HepG2 (cell line): ENCODE measurements around the gene GLRA3. TPM values are rescaled to one million over a fixed set of nuclear protein-coding genes. Genes with fewer than 3 reads are reported as not detected.

Source experiments
- ATAC-seq: fragments of 200-7000 bp; cut with Tn5 transposase; 3 replicates; pipeline ENCODE4 v1.9.1; 2020; ENCODE audit warnings: mild to moderate bottlenecking, moderate library complexity
- BruUV-seq: library from RNA; stranded (reverse); fragments of 400-500 nt; replicated peaks from 2 replicates; lab custom pipeline; 2021; lab: Mats Ljungman, UMichigan
- CTCF ChIA-PET: fragments of 300-600 bp; formaldehyde crosslinking; extraction: SDS; loops from one replicate; lab custom pipeline; 2021; ENCODE audit warnings: low total read pairs, inconsistent platforms, low intra/inter-chr PET ratio; lab: Yijun Ruan, JAX
- POLR2A ChIA-PET: fragments of 350-600 bp; sonication (Branson Sonifier 250); formaldehyde crosslinking; loops from one replicate; lab custom pipeline; 2020; ENCODE audit warnings: antibody characterized with exemption, inconsistent platforms; lab: Yijun Ruan, JAX
- DNase-seq: peaks from one replicate; pipeline ENCODE4 v3.0.0-alpha.2; 2015; ENCODE audit warnings: low spot score
- FAIRE-seq: peaks from 3 replicates; lab custom pipeline; 2011; peaks lifted over from hg19 to GRCh38; lab: Jason Lieb, UNC
- H2AFZ ChIP-seq: one replicate; pipeline ENCODE4 v1.6.1; 2011; ENCODE audit warnings: low read length, inconsistent platforms
- H3K27ac ChIP-seq: fragments of 300-600 bp; 3 replicates; pipeline ENCODE4 v1.8.0; 2011; ENCODE audit warnings: mixed run types, mild to moderate bottlenecking, mixed read lengths, low read length, inconsistent platforms; ENCODE audit not compliant: insufficient read depth; ENCODE audit errors: extremely low read length
- H3K27me3 ChIP-seq, 2 experiments: fragments of 200-600 bp in 1 of 2; 2 replicates in 1 of 2; 3 replicates in 1 of 2; pipeline versions ENCODE4 v1.6.0 to v1.8.0; 2011; ENCODE audit warnings: low read length in 2 of 2, mild to moderate bottlenecking in 2 of 2, moderate library complexity in 2 of 2, inconsistent platforms in 1 of 2; ENCODE audit not compliant: insufficient read depth in 2 of 2, control insufficient read depth in 1 of 2
- H3K36me3 ChIP-seq, 2 experiments: fragments of 200-600 bp in 1 of 2; replicated peaks in 1 of 2; 2 replicates in 1 of 2; 3 replicates in 1 of 2; pipeline versions ENCODE4 v1.5.1 to v1.8.0; 2011; ENCODE audit warnings: low read length in 2 of 2, inconsistent platforms in 1 of 2; ENCODE audit not compliant: insufficient read depth in 2 of 2, control insufficient read depth in 1 of 2
- H3K4me1 ChIP-seq: 2 replicates; pipeline ENCODE4 v1.5.1; 2012; ENCODE audit warnings: low read length, inconsistent platforms; ENCODE audit not compliant: insufficient read depth
- H3K4me2 ChIP-seq: 2 replicates; pipeline ENCODE4 v1.6.0; 2011; ENCODE audit warnings: low read depth, low read length, inconsistent platforms
- H3K4me3 ChIP-seq, 3 experiments: fragments of 200-600 bp in 1 of 3; sonication (generic), shearing (Covaris generic) in 1 of 3; replicated peaks in 1 of 3; 2 replicates each; pipeline ENCODE4 v1.5.1; 2011 to 2016; ENCODE audit warnings: low read length in 3 of 3, inconsistent platforms in 2 of 3, low read depth in 2 of 3, mild to moderate bottlenecking in 2 of 3, control low read depth in 1 of 3, mixed read lengths in 1 of 3; ENCODE audit not compliant: insufficient read depth in 1 of 3
- H3K79me2 ChIP-seq: one replicate; pipeline ENCODE4 v1.6.1; 2011; ENCODE audit warnings: low read length, inconsistent platforms; ENCODE audit not compliant: insufficient read depth
- H3K9ac ChIP-seq: 2 replicates; pipeline ENCODE4 v1.6.0; 2011; ENCODE audit warnings: mild to moderate bottlenecking, low read depth, low read length, inconsistent platforms; ENCODE audit not compliant: insufficient read depth
- H3K9me3 ChIP-seq: 2 replicates; pipeline ENCODE4 v1.5.1; 2012; ENCODE audit warnings: mild to moderate bottlenecking, low read length
- H4K20me1 ChIP-seq: 2 replicates; pipeline ENCODE4 v1.6.0; 2011; ENCODE audit warnings: inconsistent platforms, mild to moderate bottlenecking, low read length, moderate library complexity; ENCODE audit not compliant: insufficient read depth
- HOXA7 ChIP-seq: sonication (generic); formaldehyde crosslinking; IDR thresholded peaks from 2 replicates; pipeline ENCODE4 v1.8.1; 2022; ENCODE audit warnings: mild to moderate bottlenecking, missing genetic modification reagents, moderate library complexity
- JUN ChIP-seq: sonication (generic); formaldehyde crosslinking; IDR thresholded peaks from 2 replicates; pipeline ENCODE4 v1.4.0; 2020; ENCODE audit warnings: mild to moderate bottlenecking, missing genetic modification reagents
- MIER3 ChIP-seq: IDR thresholded peaks from 2 replicates; pipeline ENCODE4 v1.6.1; 2016; ENCODE audit warnings: missing compliant biosample characterization, borderline replicate concordance
- MNT ChIP-seq: fragments of 450-650 bp; IDR thresholded peaks from 2 replicates; pipeline ENCODE4 v1.6.1; 2016
- MXD4 ChIP-seq: IDR thresholded peaks from 2 replicates; pipeline ENCODE4 v1.6.1; 2016; ENCODE audit warnings: mild to moderate bottlenecking, missing biosample characterization, missing genetic modification reagents
- NRL ChIP-seq: sonication (generic); formaldehyde crosslinking; IDR thresholded peaks from 2 replicates; pipeline ENCODE4 v1.5.0; 2020; ENCODE audit warnings: missing genetic modification reagents, mild to moderate bottlenecking, moderate library complexity, borderline replicate concordance
- SCMH1 ChIP-seq: sonication (generic); formaldehyde crosslinking; IDR thresholded peaks from 2 replicates; pipeline ENCODE4 v1.9.0; 2021; ENCODE audit warnings: missing genetic modification reagents, mild to moderate bottlenecking, borderline replicate concordance
- SNAPC2 ChIP-seq: sonication (generic); formaldehyde crosslinking; IDR thresholded peaks from 2 replicates; pipeline ENCODE4 v1.8.1; 2022; ENCODE audit warnings: mild to moderate bottlenecking, missing genetic modification reagents
- SRSF1 ChIP-seq: fragments of 200-400 bp; formaldehyde crosslinking; optimal IDR thresholded peaks from 2 replicates; pipeline ENCODE3; 2017; ENCODE audit warnings: mild to moderate bottlenecking, low read depth, low read length, moderate library complexity
- TCF12 ChIP-seq, 2 experiments: fragments of 450-650 bp in 1 of 2; sonication (generic) in 1 of 2; formaldehyde crosslinking in 1 of 2; IDR thresholded peaks; 2 replicates each; pipeline versions ENCODE4 v1.6.1 to v1.8.0; 2017 to 2022; ENCODE audit warnings: antibody characterized with exemption in 1 of 2, mild to moderate bottlenecking in 1 of 2, missing genetic modification reagents in 1 of 2, moderate library complexity in 1 of 2
- ZNF251 ChIP-seq: sonication (generic); formaldehyde crosslinking; IDR thresholded peaks from 2 replicates; pipeline ENCODE4 v1.9.0; 2021; ENCODE audit warnings: mild to moderate bottlenecking, missing genetic modification reagents
- ZNF292 ChIP-seq: sonication (generic); formaldehyde crosslinking; IDR thresholded peaks from 2 replicates; pipeline ENCODE4 v1.8.1; 2022; ENCODE audit warnings: mild to moderate bottlenecking, low read depth, missing genetic modification reagents, borderline replicate concordance
- ZNF354B ChIP-seq: sonication (generic); formaldehyde crosslinking; IDR thresholded peaks from 2 replicates; pipeline ENCODE4 v1.8.0; 2022; ENCODE audit warnings: mild to moderate bottlenecking, missing genetic modification reagents
- ZSCAN25 ChIP-seq: sonication (generic); formaldehyde crosslinking; IDR thresholded peaks from 2 replicates; pipeline ENCODE4 v1.8.0; 2022; ENCODE audit warnings: mild to moderate bottlenecking, missing genetic modification reagents
- WGBS: methylation state at CpG from one replicate; pipeline ENCODE4 v1.1.6; 2017; ENCODE audit warnings: low lambda C conversion rate; 5-methylcytosine and 5-hydroxymethylcytosine counted together
- in situ Hi-C: cut with HindIII; loops from 2 replicates; pipeline ENCODE4 v1.10.0; 2017; ENCODE audit warnings: low pct_unique_long_range_greater_than_20kb; ENCODE audit not compliant: extremely low pct_ligation_motif_present
- intact Hi-C: fragments of 100-400 bp; cut with micrococcal nuclease; formaldehyde crosslinking; loops from one replicate; pipeline ENCODE4 v1.10.0; 2022; ENCODE audit not compliant: unreplicated experiment
- polyA plus RNA-seq, 8 experiments: library from polyadenylated mRNA; depleted of rRNA in 3 of 8; stranded (reverse) in 7 of 8; unstranded in 1 of 8; fragments of >200 nt; fragmentation: Illumina TruSeq in 4 of 8; extraction: Trizol in 4 of 8; gene quantifications; 2 replicates each; pipeline versions ENCODE4 v1.2.1 to v1.2.3, GENCODE V29; 2011 to 2016; ENCODE audit warnings: low read depth in 4 of 8, missing spikeins in 1 of 8, mixed read lengths in 1 of 8; ENCODE audit not compliant: insufficient read depth in 1 of 8
- total RNA-seq, 5 experiments: library from RNA; depleted of rRNA; stranded (reverse); fragments of >200 nt; fragmentation: Illumina TruSeq; extraction: Trizol; gene quantifications; 2 replicates each; pipeline ENCODE4 v1.2.3, GENCODE V29; 2016; ENCODE audit warnings: low read depth in 1 of 5
- TF ChIP-seq, protein P1 (sequence below): sonication (generic); formaldehyde crosslinking; IDR thresholded peaks from 2 replicates; pipeline ENCODE4 v1.5.0; 2020; ENCODE audit warnings: missing genetic modification reagents

GLRA3 gene
- total and polyA plus RNA-seq, 2 of the 13 experiments (the other 11 are each of a cell fraction or from before 2014, with no cell fraction given) = not detected

- in situ Hi-C loops = no loop called here
- no peak for TF ChIP-seq HOXA7 (CRISPR knock-in tag)
- TF ChIP-seq JUN = no peak
- no peak for TF ChIP-seq ZNF292
- Histone ChIP-seq H3K9ac (no peak overlapping the region), H3K36me3 (no peaks in the 10 kb centered on the region), H3K9me3 (no peaks in the 10 kb centered on the region), H3K27me3 (no peaks in the 10 kb centered on the region), H3K4me1 (no peaks in the 10 kb centered on the region), H4K20me1 (no peaks in the 10 kb centered on the region), H2AFZ (no peak overlapping the region), H3K27ac (no peak overlapping the region), H3K79me2 (no peaks in the 10 kb centered on the region), H3K4me3 (no peak overlapping the region), H3K4me2 (no peak overlapping the region)
- DNase-seq = no peak
- ChIA-PET CTCF (no interaction called here), POLR2A (no interaction called here)
- 13% methylated on average over 4 of the region's 4 CpGs for whole genome bisulfite sequencing
- no peak for FAIRE-seq
- no peak for ATAC-seq
- BruUV-seq = no TSS peak
- intact Hi-C loops = no loop called here
Measured at GRCh38 chr4:174697896-174698295, 131.2 kb downstream of the GLRA3 start.

- ChIA-PET POLR2A (no interaction called here), CTCF (no interaction called here)
- Histone ChIP-seq H3K27me3 (no peaks in the 10 kb centered on the region), H3K9me3 (no peaks in the 10 kb centered on the region), H3K27ac (no peak overlapping the region), H3K4me3 (no peak overlapping the region), H4K20me1 (no peaks in the 10 kb centered on the region), H3K4me1 (no peaks in the 10 kb centered on the region), H2AFZ (no peak overlapping the region), H3K9ac (no peak overlapping the region), H3K79me2 (no peaks in the 10 kb centered on the region), H3K36me3 (no peaks in the 10 kb centered on the region), H3K4me2 (no peak overlapping the region)
- intact Hi-C loops = no loop called here
- no peak for ATAC-seq
- in situ Hi-C loops = no loop called here
- BruUV-seq = no TSS peak
- 9% methylated on average over 1 of the region's 1 CpG for WGBS
- DNase-seq = no peak
- FAIRE-seq = no peak
- TF ChIP-seq, protein P1, sequence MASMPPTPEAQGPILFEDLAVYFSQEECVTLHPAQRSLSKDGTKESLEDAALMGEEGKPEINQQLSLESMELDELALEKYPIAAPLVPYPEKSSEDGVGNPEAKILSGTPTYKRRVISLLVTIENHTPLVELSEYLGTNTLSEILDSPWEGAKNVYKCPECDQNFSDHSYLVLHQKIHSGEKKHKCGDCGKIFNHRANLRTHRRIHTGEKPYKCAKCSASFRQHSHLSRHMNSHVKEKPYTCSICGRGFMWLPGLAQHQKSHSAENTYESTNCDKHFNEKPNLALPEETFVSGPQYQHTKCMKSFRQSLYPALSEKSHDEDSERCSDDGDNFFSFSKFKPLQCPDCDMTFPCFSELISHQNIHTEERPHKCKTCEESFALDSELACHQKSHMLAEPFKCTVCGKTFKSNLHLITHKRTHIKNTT (CRISPR knock-in tag) = no peak
- TF ChIP-seq TCF12 (IDR thresholded peaks at IDR 0.05) = no peak
- TF ChIP-seq TCF12 (CRISPR knock-in tag; IDR thresholded peaks at IDR 0.05) = no peak
- TF ChIP-seq MNT = no peak
- TF ChIP-seq SRSF1 = no peak
- no peak for TF ChIP-seq ZNF354B
- TF ChIP-seq SCMH1 (CRISPR knock-in tag) = no peak
- TF ChIP-seq SNAPC2 (CRISPR knock-in tag) = no peak
- TF ChIP-seq NRL (CRISPR knock-in tag) = no peak
- no peak for TF ChIP-seq MXD4 (CRISPR knock-in tag)
- TF ChIP-seq ZNF251 (CRISPR knock-in tag) = no peak
- TF ChIP-seq MIER3 (CRISPR knock-in tag) = no peak
- TF ChIP-seq ZSCAN25 (CRISPR knock-in tag) = no peak
Measured at GRCh38 chr4:174697202-174697601, 131.8 kb downstream of the GLRA3 start.
